Large intestine (tissue), 3 donors: ENCODE data around the gene ST6GALNAC3. TPM values are rescaled to one million over a fixed set of nuclear protein-coding genes. Genes with fewer than 3 reads are reported as not detected.
"Not testable (repeated sequence)": the region's sequence is repeated elsewhere in the genome, so short reads cannot be mapped to it uniquely, and the experiment has no call there.

Source experiments
- DNase-seq, 2 donors: peaks; one replicate each; pipeline versions ENCODE4 v3.0.0 to v3.0.0-alpha.2; 2013
- H3K27ac ChIP-seq: one replicate; pipeline ENCODE4 v1.5.1; 2013; ENCODE audit warnings: low read length
- H3K27me3 ChIP-seq: 2 replicates; pipeline ENCODE4 v1.6.1; 2013; ENCODE audit warnings: low read length; ENCODE audit not compliant: control insufficient read depth, insufficient read depth
- H3K36me3 ChIP-seq: 2 replicates; pipeline ENCODE4 v1.6.1; 2013; ENCODE audit warnings: low read length; ENCODE audit not compliant: control insufficient read depth, insufficient read depth
- H3K4me1 ChIP-seq: one replicate; pipeline ENCODE4 v1.6.1; 2013; ENCODE audit warnings: low read length; ENCODE audit not compliant: control insufficient read depth, insufficient read depth
- H3K4me3 ChIP-seq: one replicate; pipeline ENCODE4 v1.5.1; 2013; ENCODE audit warnings: low read length
- H3K9me3 ChIP-seq: one replicate; pipeline ENCODE4 v1.6.1; 2013; ENCODE audit warnings: mild to moderate bottlenecking, low read depth, low read length, moderate library complexity; ENCODE audit not compliant: control insufficient read depth
- WGBS: methylation state at CpG from one replicate; pipeline ENCODE4 v1.1.5; 2013; ENCODE audit warnings: low lambda C conversion rate; ENCODE audit not compliant: insufficient coverage; 5-methylcytosine and 5-hydroxymethylcytosine counted together
- polyA plus RNA-seq: library from polyadenylated mRNA; unstranded; fragments of 120-200 nt; gene quantifications from one replicate; pipeline ENCODE4 v1.2.1, GENCODE V29; 2013

Gene ST6GALNAC3
- polyA plus RNA-seq, 1 donor, result 18.0 TPM

DNA sequence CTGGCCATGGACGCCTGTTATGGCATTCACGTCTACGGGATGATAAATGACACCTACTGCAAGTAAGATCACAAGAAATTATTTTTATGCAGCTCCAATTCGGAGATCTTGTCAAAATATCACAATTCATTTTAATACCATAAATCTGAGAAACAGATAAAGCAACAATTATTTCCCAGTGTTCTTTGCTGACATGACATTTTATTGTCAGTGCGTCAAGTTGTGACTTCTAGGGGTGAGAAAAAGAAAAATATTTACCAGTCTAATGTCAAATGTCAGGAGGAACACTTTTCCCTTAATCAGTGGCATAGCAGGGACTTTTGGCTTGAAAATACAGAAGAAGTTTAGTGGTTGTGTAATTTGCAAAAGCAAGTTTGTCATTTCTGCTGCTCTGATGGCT is 553.0 kb downstream of the ST6GALNAC3 start:
- WGBS, result 80% methylated on average over 1 of the region's 5 CpGs
- H3K4me1 ChIP-seq, result no peaks in the 10 kb centered on the region
- DNase-seq, result no peak
- peaks cover 5% of the 10 kb centered on the region for H3K36me3 ChIP-seq
- no peaks in the 10 kb centered on the region for H3K9me3 ChIP-seq
- H3K27ac ChIP-seq, result no peak overlapping the region
- no peaks in the 10 kb centered on the region for H3K27me3 ChIP-seq
- H3K4me3 ChIP-seq, result no peak overlapping the region

DNA sequence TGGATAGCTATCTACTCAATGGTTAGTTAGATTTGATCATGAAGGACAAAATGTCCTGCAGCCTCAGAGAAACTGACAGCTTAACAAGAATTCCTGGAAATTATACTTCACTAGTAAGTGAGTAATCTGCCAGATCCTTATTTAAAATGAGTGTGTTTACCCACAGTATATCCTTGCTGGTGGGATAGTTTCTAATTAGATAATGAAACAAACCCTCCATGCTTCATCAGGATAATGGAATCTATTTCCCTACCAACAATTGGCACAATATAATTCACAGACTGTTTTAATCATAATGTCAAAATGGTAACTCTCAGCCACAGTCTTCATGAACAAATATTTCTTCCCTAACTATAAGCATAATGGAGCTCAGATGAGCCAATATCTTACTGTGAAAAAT is 553.4 kb downstream of the ST6GALNAC3 start:
- Histone ChIP-seq H3K4me1 (no peaks in the 10 kb centered on the region), H3K36me3 (peaks cover 5% of the 10 kb centered on the region)
- no peak for DNase-seq

DNA sequence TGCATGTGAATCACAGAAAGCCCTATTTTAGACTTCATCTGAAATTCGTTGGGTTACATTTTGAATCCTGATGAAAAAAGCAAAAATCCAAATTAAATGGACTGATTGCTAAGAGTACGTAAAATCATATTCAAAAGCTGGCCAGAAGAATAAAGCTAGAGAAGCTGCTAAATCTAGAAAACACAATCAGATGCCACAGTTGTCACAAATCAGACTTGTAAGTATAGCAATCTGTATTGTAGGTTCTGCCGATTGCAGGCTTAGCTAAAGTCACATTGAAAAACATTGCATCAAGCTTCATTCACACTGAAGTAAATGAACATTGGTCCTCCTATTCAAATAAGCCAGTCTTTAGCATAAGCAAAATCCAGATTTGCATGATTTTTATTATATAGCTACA is 557.6 kb downstream of the ST6GALNAC3 start:
- DNase-seq, result no peak
- H3K27me3 ChIP-seq, result no peaks in the 10 kb centered on the region
- WGBS, result 100% methylated on average over 1 of the region's 3 CpGs
- no peaks in the 10 kb centered on the region for H3K4me1 ChIP-seq
- no peaks in the 10 kb centered on the region for H3K9me3 ChIP-seq
- H3K36me3 ChIP-seq, result peaks cover 5% of the 10 kb centered on the region
- no peak overlapping the region for H3K27ac ChIP-seq
- no peak overlapping the region for H3K4me3 ChIP-seq

More for the DNA sequence above, 553.4 kb downstream of the ST6GALNAC3 start:
- Histone ChIP-seq H3K9me3 (no peaks in the 10 kb centered on the region), H3K4me3 (no peak overlapping the region), H3K27me3 (no peaks in the 10 kb centered on the region), H3K27ac (no peak overlapping the region)

- no peak for DNase-seq
- no peak overlapping the region for H3K4me3 ChIP-seq
- no peaks in the 10 kb centered on the region for H3K4me1 ChIP-seq
- H3K27ac ChIP-seq, result no peak overlapping the region
- WGBS, result no CpG with 5 or more reads among the region's 2 CpGs
- no peaks in the 10 kb centered on the region for H3K9me3 ChIP-seq
- no peaks in the 10 kb centered on the region for H3K36me3 ChIP-seq
- no peaks in the 10 kb centered on the region for H3K27me3 ChIP-seq
Observed at GRCh38 chr1:76635784-76636183, 561.2 kb downstream of the ST6GALNAC3 start.

- Histone ChIP-seq H3K9me3 (no peaks in the 10 kb centered on the region), H3K4me3 (no peak overlapping the region), H3K27me3 (no peaks in the 10 kb centered on the region), H3K27ac (no peak overlapping the region), H3K36me3 (no peaks in the 10 kb centered on the region), H3K4me1 (no peaks in the 10 kb centered on the region)
- DNase-seq, result no peak
- WGBS, result 100% methylated on average over 1 of the region's 2 CpGs
Observed at GRCh38 chr1:76639181-76639580, 564.6 kb downstream of the ST6GALNAC3 start.

DNA sequence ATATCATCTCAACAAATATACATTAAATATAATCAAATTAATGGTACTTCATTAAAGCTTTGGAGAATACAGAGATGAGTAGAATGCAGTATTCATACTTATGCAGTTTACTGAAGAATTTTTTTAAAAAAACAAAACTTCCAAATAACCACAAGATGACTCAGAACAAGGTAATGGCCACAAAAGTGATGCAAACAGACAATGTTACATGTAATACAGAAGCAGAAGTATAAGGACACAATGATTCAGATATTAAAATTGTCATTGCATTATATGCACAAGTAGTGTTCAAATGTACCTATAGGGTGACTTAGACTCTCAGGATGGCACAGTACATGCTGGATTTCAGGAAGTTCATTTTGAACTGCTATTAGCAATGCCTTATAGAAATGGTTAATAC is 565.5 kb downstream of the ST6GALNAC3 start:
- no peaks in the 10 kb centered on the region for H3K27me3 ChIP-seq
- no peaks in the 10 kb centered on the region for H3K36me3 ChIP-seq
- no peak overlapping the region for H3K27ac ChIP-seq

GRCh38 chr1:76640723-76641122 is 566.2 kb downstream of the ST6GALNAC3 start:
- H3K9me3 ChIP-seq, result no peaks in the 10 kb centered on the region
- no peaks in the 10 kb centered on the region for H3K27me3 ChIP-seq
- H3K4me1 ChIP-seq, result no peaks in the 10 kb centered on the region
- H3K27ac ChIP-seq, result no peak overlapping the region
- no peak for DNase-seq
- H3K36me3 ChIP-seq, result no peaks in the 10 kb centered on the region
- H3K4me3 ChIP-seq, result no peak overlapping the region

More for the DNA sequence above, 565.5 kb downstream of the ST6GALNAC3 start:
- no peak for DNase-seq
- H3K4me1 ChIP-seq, result no peaks in the 10 kb centered on the region
- H3K4me3 ChIP-seq, result no peak overlapping the region
- H3K9me3 ChIP-seq, result no peaks in the 10 kb centered on the region

DNA sequence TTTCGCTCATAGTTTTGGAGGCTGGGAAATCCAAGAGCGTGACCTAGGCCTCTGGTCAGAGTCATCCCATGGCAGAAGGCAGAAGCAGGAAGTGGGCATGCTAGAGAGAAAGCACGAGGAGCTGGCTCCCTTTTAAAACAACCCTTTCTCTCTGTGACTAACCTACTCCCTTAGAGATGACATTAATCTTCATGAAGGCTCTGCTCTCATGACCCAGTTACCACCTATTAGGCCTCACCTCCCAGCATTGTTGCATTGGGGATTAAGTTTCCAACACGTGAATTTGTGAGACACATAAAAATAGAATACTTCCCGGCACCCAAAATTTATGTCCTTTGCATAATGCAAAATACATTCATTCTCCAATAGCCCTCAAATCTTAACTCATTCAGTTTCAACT is 569.6 kb downstream of the ST6GALNAC3 start:
- no peaks in the 10 kb centered on the region for H3K36me3 ChIP-seq
- no peaks in the 10 kb centered on the region for H3K9me3 ChIP-seq
- no peaks in the 10 kb centered on the region for H3K27me3 ChIP-seq
- H3K27ac ChIP-seq, result no peak overlapping the region
- no peak for DNase-seq
- 100% methylated on average over 1 of the region's 5 CpGs for WGBS
- no peaks in the 10 kb centered on the region for H3K4me1 ChIP-seq
- no peak overlapping the region for H3K4me3 ChIP-seq

DNA sequence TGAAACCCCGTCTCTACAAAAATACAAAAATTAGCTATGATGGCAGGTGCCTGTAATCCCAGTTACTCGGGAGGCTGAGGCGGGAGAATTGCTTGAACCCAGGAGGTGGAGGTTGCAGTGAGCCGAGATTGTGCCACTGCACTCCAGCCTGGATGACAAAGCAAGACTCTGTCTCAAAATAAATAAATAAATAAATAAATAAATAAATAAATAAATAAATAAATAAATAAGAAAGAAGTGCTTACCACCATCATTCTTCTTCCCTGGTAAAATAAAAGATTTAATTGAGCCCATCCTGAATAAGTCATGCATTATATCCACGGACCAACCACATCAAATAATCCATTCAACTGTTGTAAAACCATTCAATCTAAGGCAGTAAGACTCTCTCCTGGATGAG is 578.3 kb downstream of the ST6GALNAC3 start:
- not testable (repeated sequence) for H3K9me3 ChIP-seq, H3K27me3 ChIP-seq, H3K4me3 ChIP-seq, H3K27ac ChIP-seq, DNase-seq, H3K36me3 ChIP-seq, H3K4me1 ChIP-seq
- WGBS, result no CpG with 5 or more reads among the region's 5 CpGs

DNA sequence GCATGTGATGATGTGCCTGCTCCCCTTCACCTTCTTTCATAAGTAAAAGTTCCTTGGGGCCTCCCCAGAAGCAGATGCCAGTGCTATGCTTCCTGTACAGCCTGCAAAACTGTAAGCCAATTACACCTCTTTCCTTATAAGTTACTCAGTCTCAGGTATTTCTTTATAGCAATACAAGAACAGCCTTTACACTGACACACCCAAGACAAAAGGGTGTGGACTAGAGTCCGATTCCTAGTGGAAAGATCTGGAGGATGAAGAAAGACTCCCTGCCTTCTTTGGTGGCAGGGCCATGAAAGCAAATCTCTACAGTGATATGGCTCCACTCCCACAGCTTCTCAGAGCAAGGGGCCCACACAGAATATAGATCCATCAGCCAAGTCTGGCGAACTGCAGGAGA is 583.1 kb downstream of the ST6GALNAC3 start:
- Histone ChIP-seq H3K36me3 (no peaks in the 10 kb centered on the region), H3K9me3 (peaks cover 3% of the 10 kb centered on the region), H3K4me3 (no peak overlapping the region), H3K4me1 (no peaks in the 10 kb centered on the region), H3K27ac (no peak overlapping the region), H3K27me3 (no peaks in the 10 kb centered on the region)
- no CpG with 5 or more reads among the region's 2 CpGs for WGBS
- peak; percentile 35 to 55 for DNase-seq

- 83% methylated on average over 1 of the region's 4 CpGs for WGBS
- H3K4me3 ChIP-seq, result no peak overlapping the region
- H3K9me3 ChIP-seq, result peaks cover 3% of the 10 kb centered on the region
- no peaks in the 10 kb centered on the region for H3K36me3 ChIP-seq
- H3K27ac ChIP-seq, result no peak overlapping the region
- H3K4me1 ChIP-seq, result no peaks in the 10 kb centered on the region
- H3K27me3 ChIP-seq, result no peaks in the 10 kb centered on the region
- DNase-seq, result no peak
Observed at GRCh38 chr1:76659171-76659940, 584.8 kb downstream of the ST6GALNAC3 start.
